Measurements from ENCODE around the gene STAU1.
"Not testable (repeated sequence)": the region's sequence is repeated elsewhere in the genome, so short reads cannot be mapped to it uniquely, and the experiment has no call there.

Gene STAU1

GRCh38 chr20:49210101-49210756 lies 22.1 kb upstream of the STAU1 start:
- Histone ChIP-seq H3K27ac (ENCODE audit: low read depth, low read length) (no peak overlapping the region), H3K4me1 (ENCODE audit: control insufficient read depth in 1 of 2, insufficient read depth in 2 of 2, low read length in 2 of 2) (no peaks in the 10 kb centered on the region)

GRCh38 chr20:49207076-49207475 lies 18.9 kb upstream of the STAU1 start:
- no peaks in the 10 kb centered on the region for H3K36me3 ChIP-seq (ENCODE audit: control insufficient read depth in 1 of 2, insufficient read depth in 2 of 2, low read length in 2 of 2)
- H3K27ac ChIP-seq (ENCODE audit: low read depth, low read length): no peak overlapping the region
- H3K4me3 ChIP-seq (ENCODE audit: low read depth in 1 of 2, low read length in 2 of 2): no peak overlapping the region
- H3K9me3 ChIP-seq (ENCODE audit: control insufficient read depth in 1 of 2, low read length in 2 of 2): peaks cover 3% of the 10 kb centered on the region in 2 donors
- no peaks in the 10 kb centered on the region for H3K4me1 ChIP-seq (ENCODE audit: control insufficient read depth in 1 of 2, insufficient read depth in 2 of 2, low read length in 2 of 2)
- no peak overlapping the region for H3K9ac ChIP-seq (ENCODE audit: low read depth in 1 of 2, low read length in 2 of 2)
- H3K27me3 ChIP-seq (ENCODE audit: control insufficient read depth in 1 of 2, insufficient read depth in 2 of 2, low read length in 2 of 2): no peaks in the 10 kb centered on the region

More at GRCh38 chr20:49210101-49210756, 22.1 kb upstream of the STAU1 start:
- H3K36me3 ChIP-seq (ENCODE audit: control insufficient read depth in 1 of 2, insufficient read depth in 2 of 2, low read length in 2 of 2): no peaks in the 10 kb centered on the region
- H3K9me3 ChIP-seq (ENCODE audit: control insufficient read depth in 1 of 2, low read length in 2 of 2): peaks cover 3% of the 10 kb centered on the region in 2 donors
- no peak overlapping the region for H3K9ac ChIP-seq (ENCODE audit: low read depth in 1 of 2, low read length in 2 of 2)
- no peak overlapping the region for H3K4me3 ChIP-seq (ENCODE audit: low read depth in 1 of 2, low read length in 2 of 2)
- H3K27me3 ChIP-seq (ENCODE audit: control insufficient read depth in 1 of 2, insufficient read depth in 2 of 2, low read length in 2 of 2): no peaks in the 10 kb centered on the region

- no peak overlapping the region for H3K4me3 ChIP-seq (ENCODE audit: low read depth in 1 of 2, low read length in 2 of 2)
- no peaks in the 10 kb centered on the region for H3K36me3 ChIP-seq (ENCODE audit: control insufficient read depth in 1 of 2, insufficient read depth in 2 of 2, low read length in 2 of 2)
- no peaks in the 10 kb centered on the region for H3K9me3 ChIP-seq (ENCODE audit: control insufficient read depth in 1 of 2, low read length in 2 of 2)
- H3K27ac ChIP-seq (ENCODE audit: low read depth, low read length): no peak overlapping the region
- no peaks in the 10 kb centered on the region for H3K4me1 ChIP-seq (ENCODE audit: control insufficient read depth in 1 of 2, insufficient read depth in 2 of 2, low read length in 2 of 2)
- no peaks in the 10 kb centered on the region for H3K27me3 ChIP-seq (ENCODE audit: control insufficient read depth in 1 of 2, insufficient read depth in 2 of 2, low read length in 2 of 2)
- no peak overlapping the region for H3K9ac ChIP-seq (ENCODE audit: low read depth in 1 of 2, low read length in 2 of 2)
Measured at GRCh38 chr20:49203746-49204145, 15.6 kb upstream of the STAU1 start.

GRCh38 chr20:49203011-49203410 lies 14.9 kb upstream of the STAU1 start:
- Histone ChIP-seq H3K9me3 (ENCODE audit: control insufficient read depth in 1 of 2, low read length in 2 of 2) (no peaks in the 10 kb centered on the region), H3K4me1 (ENCODE audit: control insufficient read depth in 1 of 2, insufficient read depth in 2 of 2, low read length in 2 of 2) (no peaks in the 10 kb centered on the region), H3K27ac (ENCODE audit: low read depth, low read length) (no peak overlapping the region), H3K4me3 (ENCODE audit: low read depth in 1 of 2, low read length in 2 of 2) (no peak overlapping the region), H3K9ac (ENCODE audit: low read depth in 1 of 2, low read length in 2 of 2) (no peak overlapping the region), H3K36me3 (ENCODE audit: control insufficient read depth in 1 of 2, insufficient read depth in 2 of 2, low read length in 2 of 2) (no peaks in the 10 kb centered on the region), H3K27me3 (ENCODE audit: control insufficient read depth in 1 of 2, insufficient read depth in 2 of 2, low read length in 2 of 2) (no peaks in the 10 kb centered on the region)

GRCh38 chr20:49199729-49200293 lies 11.7 kb upstream of the STAU1 start:
- no peaks in the 10 kb centered on the region for H3K4me1 ChIP-seq (ENCODE audit: control insufficient read depth in 1 of 2, insufficient read depth in 2 of 2, low read length in 2 of 2)
- no peaks in the 10 kb centered on the region for H3K36me3 ChIP-seq (ENCODE audit: control insufficient read depth in 1 of 2, insufficient read depth in 2 of 2, low read length in 2 of 2)
- H3K9me3 ChIP-seq (ENCODE audit: control insufficient read depth in 1 of 2, low read length in 2 of 2): no peaks in the 10 kb centered on the region
- H3K27me3 ChIP-seq (ENCODE audit: control insufficient read depth in 1 of 2, insufficient read depth in 2 of 2, low read length in 2 of 2): no peaks in the 10 kb centered on the region
- no peak overlapping the region for H3K4me3 ChIP-seq (ENCODE audit: low read depth in 1 of 2, low read length in 2 of 2)
- no peak overlapping the region for H3K9ac ChIP-seq (ENCODE audit: low read depth in 1 of 2, low read length in 2 of 2)
- H3K27ac ChIP-seq (ENCODE audit: low read depth, low read length): no peak overlapping the region

- not testable (repeated sequence) for H3K4me1 ChIP-seq (ENCODE audit: control insufficient read depth in 1 of 2, insufficient read depth in 2 of 2, low read length in 2 of 2); H3K4me3 ChIP-seq (ENCODE audit: low read depth in 1 of 2, low read length in 2 of 2); H3K9ac ChIP-seq (ENCODE audit: low read depth in 1 of 2, low read length in 2 of 2); H3K9me3 ChIP-seq (ENCODE audit: control insufficient read depth in 1 of 2, low read length in 2 of 2); H3K36me3 ChIP-seq (ENCODE audit: control insufficient read depth in 1 of 2, insufficient read depth in 2 of 2, low read length in 2 of 2); H3K27me3 ChIP-seq (ENCODE audit: control insufficient read depth in 1 of 2, insufficient read depth in 2 of 2, low read length in 2 of 2); H3K27ac ChIP-seq (ENCODE audit: low read depth, low read length)
Measured at GRCh38 chr20:49192944-49193518, 4.9 kb upstream of the STAU1 start.

GRCh38 chr20:49187330-49187850 lies 744 bp downstream of the STAU1 start:
- H3K27ac ChIP-seq (ENCODE audit: low read depth, low read length): peak overlapping the region; percentile 84

GRCh38 chr20:49186535-49187329 lies 1.4 kb downstream of the STAU1 start:
- peaks cover 9 to 22% of the 10 kb centered on the region in 2 donors for H3K4me1 ChIP-seq (ENCODE audit: control insufficient read depth in 1 of 2, insufficient read depth in 2 of 2, low read length in 2 of 2)
- no peaks in the 10 kb centered on the region for H3K36me3 ChIP-seq (ENCODE audit: control insufficient read depth in 1 of 2, insufficient read depth in 2 of 2, low read length in 2 of 2)
- no peaks in the 10 kb centered on the region for H3K9me3 ChIP-seq (ENCODE audit: control insufficient read depth in 1 of 2, low read length in 2 of 2)
- H3K4me3 ChIP-seq (ENCODE audit: low read depth in 1 of 2, low read length in 2 of 2): peak overlapping the region; percentile 91 to 96
- no peaks in the 10 kb centered on the region for H3K27me3 ChIP-seq (ENCODE audit: control insufficient read depth in 1 of 2, insufficient read depth in 2 of 2, low read length in 2 of 2)
- H3K27ac ChIP-seq (ENCODE audit: low read depth, low read length): peak overlapping the region; percentile 33
- peak overlapping the region; percentile 69 to 91 for H3K9ac ChIP-seq (ENCODE audit: low read depth in 1 of 2, low read length in 2 of 2)

More at GRCh38 chr20:49187330-49187850, 744 bp downstream of the STAU1 start:
- peak overlapping the region; percentile 69 to 91 for H3K9ac ChIP-seq (ENCODE audit: low read depth in 1 of 2, low read length in 2 of 2)
- H3K36me3 ChIP-seq (ENCODE audit: control insufficient read depth in 1 of 2, insufficient read depth in 2 of 2, low read length in 2 of 2): no peaks in the 10 kb centered on the region
- peaks cover 9 to 22% of the 10 kb centered on the region in 2 donors for H3K4me1 ChIP-seq (ENCODE audit: control insufficient read depth in 1 of 2, insufficient read depth in 2 of 2, low read length in 2 of 2)
- H3K4me3 ChIP-seq (ENCODE audit: low read depth in 1 of 2, low read length in 2 of 2): peak overlapping the region; percentile 91 to 96
- no peaks in the 10 kb centered on the region for H3K9me3 ChIP-seq (ENCODE audit: control insufficient read depth in 1 of 2, low read length in 2 of 2)
- H3K27me3 ChIP-seq (ENCODE audit: control insufficient read depth in 1 of 2, insufficient read depth in 2 of 2, low read length in 2 of 2): no peaks in the 10 kb centered on the region

GRCh38 chr20:49185071-49185761 lies 2.9 kb downstream of the STAU1 start:
- H3K4me3 ChIP-seq (ENCODE audit: low read depth in 1 of 2, low read length in 2 of 2): no peak overlapping the region
- peaks cover 14 to 23% of the 10 kb centered on the region in 2 donors for H3K4me1 ChIP-seq (ENCODE audit: control insufficient read depth in 1 of 2, insufficient read depth in 2 of 2, low read length in 2 of 2)
- H3K9me3 ChIP-seq (ENCODE audit: control insufficient read depth in 1 of 2, low read length in 2 of 2): no peaks in the 10 kb centered on the region
- no peak overlapping the region for H3K27ac ChIP-seq (ENCODE audit: low read depth, low read length)
- H3K36me3 ChIP-seq (ENCODE audit: control insufficient read depth in 1 of 2, insufficient read depth in 2 of 2, low read length in 2 of 2): no peaks in the 10 kb centered on the region
- no peaks in the 10 kb centered on the region for H3K27me3 ChIP-seq (ENCODE audit: control insufficient read depth in 1 of 2, insufficient read depth in 2 of 2, low read length in 2 of 2)
- peak overlapping the region in 1 of 2 donors; percentile 14 for H3K9ac ChIP-seq (ENCODE audit: low read depth in 1 of 2, low read length in 2 of 2)
